SK-N-SH treated with all-trans-retinoic acid at 6 μM for 48 hours (cell line): ENCODE data around the gene TANGO6.

Source experiments
- ATAC-seq: fragments of 200-7000 bp; cut with Tn5 transposase; 3 replicates; pipeline ENCODE4 v1.9.1; 2020; ENCODE audit warnings: mild to moderate bottlenecking, moderate library complexity
- ARNTL ChIP-seq: fragments of 450-650 bp; formaldehyde crosslinking; IDR thresholded peaks from 2 replicates; pipeline ENCODE4 v1.5.0; 2020; ENCODE audit warnings: low read depth, mild to moderate bottlenecking, moderate library complexity, borderline replicate concordance
- BACH2 ChIP-seq: fragments of 250-450 bp; sonication (Bioruptor Pico); IDR thresholded peaks from 2 replicates; pipeline ENCODE4 v1.9.0; 2021; ENCODE audit warnings: mild to moderate bottlenecking, borderline replicate concordance
- CREB5 ChIP-seq: fragments of 250-450 bp; sonication (Bioruptor Pico); IDR thresholded peaks from 2 replicates; pipeline ENCODE4 v1.5.1; 2020; ENCODE audit warnings: low read depth, mild to moderate bottlenecking, moderate library complexity
- CSRNP3 ChIP-seq: fragments of 250-450 bp; sonication (Bioruptor Pico); IDR thresholded peaks from 2 replicates; pipeline ENCODE4 v1.5.1; 2021; ENCODE audit warnings: mild to moderate bottlenecking, moderate library complexity
- ESRRG ChIP-seq: fragments of 250-450 bp; sonication (Bioruptor Pico); IDR thresholded peaks from 2 replicates; pipeline ENCODE4 v1.6.1; 2021; ENCODE audit warnings: mild to moderate bottlenecking
- GLIS3 ChIP-seq: fragments of 250-450 bp; sonication (Bioruptor Pico); IDR thresholded peaks from 2 replicates; pipeline ENCODE4 v1.5.0; 2020; ENCODE audit warnings: mild to moderate bottlenecking, moderate library complexity
- OSR1 ChIP-seq: fragments of 250-450 bp; sonication (Bioruptor Pico); IDR thresholded peaks from 2 replicates; pipeline ENCODE4 v1.8.0; 2022; ENCODE audit warnings: moderate library complexity, mild to moderate bottlenecking, inconsistent platforms
- PATZ1 ChIP-seq: fragments of 250-450 bp; sonication (Bioruptor Pico); IDR thresholded peaks from 2 replicates; pipeline ENCODE4 v1.8.0; 2020; ENCODE audit warnings: mild to moderate bottlenecking, moderate library complexity, borderline replicate concordance
- POU6F1 ChIP-seq: fragments of 250-450 bp; sonication (Bioruptor Pico); IDR thresholded peaks from 2 replicates; pipeline ENCODE4 v1.8.0; 2021; ENCODE audit warnings: low read depth, mild to moderate bottlenecking, moderate library complexity, borderline replicate concordance
- SNAI2 ChIP-seq: fragments of 250-450 bp; sonication (Bioruptor Pico); IDR thresholded peaks from 2 replicates; pipeline ENCODE4 v1.5.0; 2020; ENCODE audit warnings: mild to moderate bottlenecking, moderate library complexity
- TCF4 ChIP-seq: fragments of 250-450 bp; sonication (Bioruptor Pico); IDR thresholded peaks from 2 replicates; pipeline ENCODE4 v1.8.0; 2021; ENCODE audit warnings: mild to moderate bottlenecking, moderate library complexity, borderline replicate concordance
- TOX ChIP-seq: fragments of 250-450 bp; sonication (Bioruptor Pico); IDR thresholded peaks from 2 replicates; pipeline ENCODE4 v1.8.0; 2021; ENCODE audit warnings: mild to moderate bottlenecking, moderate library complexity, borderline replicate concordance
- TSHZ2 ChIP-seq: fragments of 250-450 bp; sonication (Bioruptor Pico); IDR thresholded peaks from 2 replicates; pipeline ENCODE4 v1.5.0; 2020; ENCODE audit warnings: mild to moderate bottlenecking, moderate library complexity
- ZFP3 ChIP-seq: fragments of 250-450 bp; sonication (Bioruptor Pico); IDR thresholded peaks from 2 replicates; pipeline ENCODE4 v1.5.0; 2020; ENCODE audit warnings: mild to moderate bottlenecking, moderate library complexity
- ZFP30 ChIP-seq: fragments of 450-650 bp; formaldehyde crosslinking; IDR thresholded peaks from 2 replicates; pipeline ENCODE4 v1.5.0; 2022; ENCODE audit warnings: mild to moderate bottlenecking, moderate library complexity
- ZNF565 ChIP-seq: fragments of 450-650 bp; formaldehyde crosslinking; conservative IDR thresholded peaks from 2 replicates; pipeline ENCODE4 v1.5.0; 2020; ENCODE audit warnings: low read depth, mild to moderate bottlenecking, moderate library complexity
- ZNF70 ChIP-seq: fragments of 450-650 bp; formaldehyde crosslinking; IDR thresholded peaks from 2 replicates; pipeline ENCODE4 v1.5.0; 2020; ENCODE audit warnings: mild to moderate bottlenecking, moderate library complexity

The TANGO6 gene

GRCh38 chr16:69077251-69077650 is 233.9 kb downstream of the TANGO6 start:
- peak; percentile 60 for ATAC-seq
- TF ChIP-seq ARNTL (CRISPR knock-in tag) (no peak), CSRNP3 (CRISPR knock-in tag) (no peak), OSR1 (CRISPR knock-in tag) (no peak), BACH2 (CRISPR knock-in tag) (no peak), SNAI2 (CRISPR knock-in tag) (no peak)

GRCh38 chr16:69078073-69078472 is 234.7 kb downstream of the TANGO6 start:
- no peak for TF ChIP-seq TSHZ2 (CRISPR knock-in tag)
- no peak for TF ChIP-seq PATZ1 (CRISPR knock-in tag)
- no peak for TF ChIP-seq ZNF565
- TF ChIP-seq, all 23 proteins: peak for 0
- ATAC-seq = no peak

GRCh38 chr16:69079697-69080096 is 236.4 kb downstream of the TANGO6 start:
- no peak for ATAC-seq
- no peak for TF ChIP-seq ZFP30
- TF ChIP-seq TCF4 (CRISPR knock-in tag) = no peak
- TF ChIP-seq SNAI2 (CRISPR knock-in tag) = no peak
- TF ChIP-seq, all 23 proteins: peak for 0

- no peak for TF ChIP-seq ZFP3
- no peak for TF ChIP-seq GLIS3
- TF ChIP-seq TOX (CRISPR knock-in tag) = no peak
- no peak for TF ChIP-seq PATZ1 (CRISPR knock-in tag)
- no peak for TF ChIP-seq CSRNP3 (CRISPR knock-in tag)
- TF ChIP-seq ARNTL (CRISPR knock-in tag) = no peak
- ATAC-seq = no peak
Observed at GRCh38 chr16:69083306-69083941, 240.1 kb downstream of the TANGO6 start.

- peak; percentile 69 for ATAC-seq
- no peak for TF ChIP-seq POU6F1 (CRISPR knock-in tag)
- TF ChIP-seq TSHZ2 (CRISPR knock-in tag) = no peak
- TF ChIP-seq BACH2 (CRISPR knock-in tag) = no peak
- no peak for TF ChIP-seq CREB5 (CRISPR knock-in tag)
- no peak for TF ChIP-seq ZFP30
- no peak for TF ChIP-seq ZNF70
- TF ChIP-seq OSR1 (CRISPR knock-in tag) = no peak
- TF ChIP-seq ESRRG (CRISPR knock-in tag) = no peak
- no peak for TF ChIP-seq TCF4 (CRISPR knock-in tag)
Observed at GRCh38 chr16:69084289-69084688, 241.0 kb downstream of the TANGO6 start.
